ENCODE measurements around the gene PTPN11.
"Not testable (repeated sequence)": the region's sequence is repeated elsewhere in the genome, so short reads cannot be mapped to it uniquely, and the experiment has no call there.

The PTPN11 gene

DNA sequence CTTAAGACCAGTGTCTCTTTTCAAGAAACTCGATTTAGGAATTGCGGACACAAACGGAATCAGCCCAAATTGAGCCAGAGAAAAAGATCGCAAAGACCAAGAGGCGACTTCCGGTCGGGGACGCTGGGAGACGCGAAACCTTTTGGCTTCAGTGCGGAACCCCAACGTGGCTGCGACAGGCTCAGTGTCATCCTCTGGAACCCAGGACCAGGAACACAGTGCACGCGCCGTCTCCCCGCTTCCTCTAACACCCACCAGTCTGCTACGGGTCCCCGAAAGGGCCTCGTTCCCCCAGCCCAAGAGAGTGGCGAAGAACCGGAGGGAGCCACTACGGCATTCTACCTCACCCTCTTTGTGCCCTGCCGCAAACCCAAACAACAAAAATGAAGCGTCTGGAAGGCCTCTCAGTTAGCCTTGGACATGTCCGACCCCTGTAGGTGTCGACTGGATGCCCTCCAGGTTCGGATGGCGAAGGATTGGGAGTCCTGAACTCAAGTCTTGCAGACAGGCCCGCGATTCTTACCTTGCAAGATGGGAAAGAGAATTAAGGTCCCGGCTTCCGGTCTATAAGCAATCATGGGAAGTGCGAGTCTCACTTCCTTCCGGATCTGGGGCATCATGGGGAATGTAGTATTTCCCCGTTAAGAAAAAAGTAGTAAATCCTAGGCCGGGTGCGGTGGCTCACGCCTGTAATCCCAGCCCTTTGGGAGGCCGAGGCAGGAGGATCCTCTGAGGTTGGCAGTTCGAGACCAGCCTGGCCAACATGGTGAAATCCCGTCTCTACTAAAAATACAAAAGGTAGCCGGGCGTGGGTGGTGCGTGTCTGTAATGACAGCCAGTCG is 9.5 kb upstream of the PTPN11 start, which contains the start of gene RPL6:
Gene RPL6, minus strand, starts transcription at position 542 of the 842 bp plus-strand sequence. CDS start 949 bp downstream, outside the sequence.
- DNase-seq (ENCODE audit: low read depth in 2 of 3, low spot score in 2 of 3) = peak; percentile 47 to 61 (median 60)

GRCh38 chr12:112409906-112410244 is 8.9 kb upstream of the PTPN11 start:
- DNase-seq (ENCODE audit: low read depth in 2 of 3, low spot score in 2 of 3) = no peak

DNA sequence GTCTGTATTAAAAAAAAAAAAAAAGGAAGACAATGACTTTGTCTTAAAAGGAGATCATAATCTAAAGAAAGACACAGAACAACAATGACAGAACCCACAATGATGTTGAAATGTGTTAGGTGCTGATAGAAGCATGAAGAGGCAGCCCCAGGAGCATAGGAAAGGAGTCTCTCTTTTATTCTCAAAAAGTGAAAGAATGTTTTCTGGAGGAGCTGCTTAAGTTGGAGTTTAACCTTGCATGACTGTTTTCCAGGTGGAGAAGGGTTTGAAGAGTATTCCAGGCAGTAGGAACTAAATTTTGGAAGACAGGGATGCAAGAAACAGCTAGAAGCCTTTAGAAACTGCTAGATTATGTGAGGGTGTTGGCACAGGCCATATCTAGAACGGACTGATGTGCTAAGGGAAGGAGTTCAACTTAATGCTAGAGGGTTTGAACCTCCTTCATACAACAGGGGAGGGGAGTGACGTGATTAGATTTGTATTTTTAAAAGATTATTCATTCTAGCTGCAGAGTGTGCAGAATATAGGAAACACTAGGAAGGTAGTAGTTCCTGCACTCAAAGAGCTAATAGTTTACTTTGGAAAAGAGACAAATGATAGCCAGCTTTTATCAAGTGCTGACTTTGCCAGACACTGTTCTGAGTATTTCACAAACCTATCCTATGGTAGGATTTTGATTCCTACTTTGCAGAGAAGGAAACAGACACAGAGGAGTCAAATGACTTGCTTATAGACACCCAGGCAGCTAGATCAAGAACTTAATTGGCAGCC is 4.7 kb upstream of the PTPN11 start:
- no peak for DNase-seq (ENCODE audit: low read depth in 2 of 3, low spot score in 2 of 3)

GRCh38 chr12:112415457-112415856 is 3.3 kb upstream of the PTPN11 start:
- not testable (repeated sequence) for DNase-seq (ENCODE audit: low read depth in 2 of 3, low spot score in 2 of 3)

DNA sequence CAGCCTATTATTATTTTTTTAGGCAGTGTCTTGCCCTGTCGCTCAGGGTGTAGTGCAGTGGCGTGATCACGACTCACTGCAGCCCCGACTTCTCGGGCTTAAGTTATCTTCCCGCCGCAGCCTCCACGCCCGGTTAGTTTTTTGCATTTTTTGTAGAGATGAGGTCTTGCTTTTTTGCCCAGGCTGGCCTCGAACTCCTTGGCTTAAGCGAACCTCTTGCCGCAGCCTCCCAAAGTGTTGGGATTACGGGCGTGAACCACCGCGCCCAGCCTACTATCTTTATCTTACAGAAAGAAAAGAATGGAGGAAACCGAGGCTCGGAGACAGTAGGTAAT is 507 bp upstream of the PTPN11 start:
- DNase-seq (ENCODE audit: low read depth in 2 of 3, low spot score in 2 of 3) = no peak

DNA sequence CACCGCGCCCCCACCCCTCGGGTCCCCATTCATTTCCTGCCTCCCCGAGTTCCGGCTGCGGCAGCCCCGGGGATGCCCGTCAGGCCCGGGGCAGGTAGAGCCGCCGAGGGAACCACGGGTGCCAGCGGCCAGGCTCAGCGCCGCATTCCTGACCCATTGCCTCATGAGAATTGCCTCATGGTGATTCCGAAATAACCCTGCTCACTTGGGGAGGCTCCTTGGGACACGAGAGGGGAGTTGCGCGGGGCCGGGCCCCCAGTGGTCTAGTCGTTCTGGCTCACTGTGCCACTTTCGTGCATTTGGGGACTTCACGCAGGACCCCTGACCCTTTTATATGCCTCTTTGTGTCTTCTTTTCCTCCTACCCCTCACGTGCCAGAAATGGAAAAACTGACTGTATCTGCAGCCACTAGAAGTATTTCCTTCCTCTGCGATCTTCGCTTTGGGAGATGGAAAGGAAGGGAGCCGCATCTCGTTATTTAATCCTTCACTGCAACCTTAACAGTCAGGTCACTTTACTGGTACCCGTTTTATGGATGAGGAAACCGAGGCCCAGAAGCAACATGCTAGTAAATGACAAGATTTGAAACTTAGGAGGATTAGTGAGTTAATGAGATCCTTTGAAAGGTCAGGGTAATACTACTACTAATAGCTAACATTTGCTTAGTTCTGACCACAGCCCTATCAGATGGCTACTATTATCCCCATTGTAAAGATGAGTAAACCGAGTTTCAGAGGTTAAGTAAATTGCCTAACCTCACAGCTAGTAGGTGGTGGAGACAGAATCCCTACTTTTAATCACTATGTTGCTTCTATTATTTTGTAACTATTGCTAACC is 768 bp downstream of the PTPN11 start:
- DNase-seq (ENCODE audit: low read depth in 2 of 3, low spot score in 2 of 3) = no peak

GRCh38 chr12:112420740-112421139 is 2.0 kb downstream of the PTPN11 start:
- no peak for DNase-seq (ENCODE audit: low read depth in 2 of 3, low spot score in 2 of 3)

DNA sequence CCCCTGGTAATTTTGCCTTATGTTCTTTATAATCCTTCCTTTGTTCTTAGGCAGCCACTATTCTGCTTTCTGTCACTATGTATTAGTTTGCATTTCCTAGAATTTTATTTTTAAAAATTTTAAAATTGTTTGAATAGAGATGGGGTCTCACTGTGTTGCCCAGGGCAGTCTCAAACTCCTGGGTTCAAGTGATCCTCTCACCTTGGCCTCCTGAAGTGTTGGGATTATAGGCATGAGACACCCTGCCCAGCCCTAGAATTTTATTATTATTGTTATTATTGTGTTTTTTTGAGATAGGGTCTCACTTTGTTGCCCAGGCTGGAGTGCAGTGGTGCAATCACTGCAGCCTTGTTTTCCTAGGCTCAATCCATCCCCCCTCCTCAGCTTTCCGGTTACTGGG is 2.6 kb downstream of the PTPN11 start:
- no peak for DNase-seq (ENCODE audit: low read depth in 2 of 3, low spot score in 2 of 3)

- no peak for DNase-seq (ENCODE audit: low read depth in 2 of 3, low spot score in 2 of 3)
Measured at GRCh38 chr12:112422531-112422930, 3.8 kb downstream of the PTPN11 start.

DNA sequence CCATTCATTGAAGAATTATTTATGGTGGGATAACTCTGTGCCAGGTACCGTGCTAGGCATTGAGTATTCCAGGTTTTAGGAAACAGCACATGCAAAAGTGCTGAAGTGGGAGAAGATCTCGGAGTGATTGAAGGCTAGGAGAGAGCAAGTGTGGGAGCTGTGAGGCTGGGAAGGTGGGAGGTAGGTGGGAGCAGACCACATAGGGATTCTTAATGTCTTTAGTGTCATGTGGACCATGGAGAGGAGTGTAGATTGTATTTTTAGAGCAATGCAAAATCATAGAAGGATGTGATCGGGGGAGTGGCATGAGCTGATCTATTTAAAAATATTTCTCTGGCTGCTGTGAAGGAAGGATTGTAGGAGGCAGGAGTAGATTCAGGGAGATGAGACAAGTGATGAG is 5.4 kb downstream of the PTPN11 start:
- DNase-seq (ENCODE audit: low read depth in 2 of 3, low spot score in 2 of 3) = no peak

GRCh38 chr12:112425582-112426382 is 7.0 kb downstream of the PTPN11 start:
- no peak for DNase-seq (ENCODE audit: low read depth in 2 of 3, low spot score in 2 of 3)

DNA sequence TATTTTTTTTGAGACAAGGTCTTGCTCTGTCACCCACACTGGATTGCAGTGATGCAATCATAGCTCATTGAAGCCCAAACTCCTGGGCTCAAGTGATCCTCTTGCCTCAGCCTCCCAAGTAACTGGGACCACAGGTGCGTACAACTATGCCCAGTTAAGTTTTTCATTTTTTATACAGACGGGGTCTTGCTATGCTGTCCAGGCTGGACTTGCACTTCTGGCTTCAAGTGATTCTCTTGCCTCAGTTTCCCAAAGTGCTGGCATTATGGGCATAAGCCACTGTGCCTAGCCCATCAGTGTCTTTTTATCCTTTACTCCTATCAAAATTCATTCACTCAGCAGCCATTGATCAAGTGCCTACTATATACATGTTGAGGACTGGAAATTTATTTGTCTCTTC is 9.0 kb downstream of the PTPN11 start:
- DNase-seq (ENCODE audit: low read depth in 2 of 3, low spot score in 2 of 3) = no peak

- DNase-seq (ENCODE audit: low read depth in 2 of 3, low spot score in 2 of 3) = no peak
Measured at GRCh38 chr12:112430929-112431328, 12.2 kb downstream of the PTPN11 start.

DNA sequence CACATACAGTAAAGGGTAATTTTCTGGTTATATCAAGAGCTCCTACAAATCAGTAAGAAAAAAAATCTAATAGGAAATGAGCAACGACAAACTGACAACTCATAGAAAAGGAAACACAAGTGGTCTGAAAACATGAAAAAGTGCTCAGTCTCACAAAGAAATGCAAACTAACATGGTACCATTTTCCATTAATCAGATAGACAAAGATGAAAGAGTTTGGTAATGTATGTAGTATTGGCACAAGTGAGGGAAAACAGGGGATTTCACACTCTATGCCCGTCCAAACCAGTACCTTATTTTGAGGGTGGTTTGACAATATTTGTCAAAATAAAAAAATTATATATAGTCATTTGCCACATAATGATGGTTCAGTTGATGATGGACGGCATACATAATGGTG is 13.2 kb downstream of the PTPN11 start:
- DNase-seq (ENCODE audit: low read depth in 2 of 3, low spot score in 2 of 3) = no peak

- DNase-seq (ENCODE audit: low read depth in 2 of 3, low spot score in 2 of 3) = no peak
Measured at GRCh38 chr12:112433551-112433950, 14.8 kb downstream of the PTPN11 start.

DNA sequence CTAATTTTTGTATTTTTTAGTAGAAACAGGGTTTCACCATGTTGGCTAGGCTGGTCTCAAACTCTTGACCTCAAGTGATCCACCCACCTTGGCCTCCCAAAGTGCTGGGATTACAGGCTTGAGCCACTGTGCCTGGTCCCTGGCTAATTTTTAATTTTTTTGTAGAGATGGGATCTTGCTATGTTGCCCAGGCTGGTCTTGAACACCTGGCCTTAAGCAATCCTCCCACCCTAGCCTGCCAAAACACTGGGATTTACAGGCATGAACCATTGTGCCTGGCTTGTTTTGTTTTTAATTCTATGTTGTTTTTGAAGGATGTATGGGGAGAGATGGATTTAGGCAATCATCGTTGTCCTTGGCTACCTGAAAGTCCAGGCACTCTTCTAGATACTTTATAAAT is 19.9 kb downstream of the PTPN11 start:
- DNase-seq (ENCODE audit: low read depth in 2 of 3, low spot score in 2 of 3) = not testable (repeated sequence)

DNA sequence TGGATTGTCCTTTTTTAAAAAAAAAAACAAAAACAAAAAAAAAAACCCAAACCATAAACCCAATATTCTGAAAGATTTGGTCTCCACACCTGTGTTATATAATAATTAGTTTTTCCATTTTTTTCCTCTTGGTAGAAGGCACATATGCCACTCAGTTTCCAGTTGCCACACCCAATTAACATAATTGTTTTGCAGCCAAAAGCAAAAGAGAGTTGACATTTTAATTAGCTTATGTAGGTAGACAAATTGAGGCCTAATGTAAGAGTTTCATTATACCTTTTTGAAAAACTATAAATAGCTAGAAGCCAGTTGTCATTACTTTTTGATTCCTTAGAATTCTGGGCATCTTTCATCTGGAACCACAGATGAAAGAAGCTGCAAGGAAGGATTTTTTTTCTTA is 21.0 kb downstream of the PTPN11 start:
- no peak for DNase-seq (ENCODE audit: low read depth in 2 of 3, low spot score in 2 of 3)

- not testable (repeated sequence) for DNase-seq (ENCODE audit: low read depth in 2 of 3, low spot score in 2 of 3)
Measured at GRCh38 chr12:112440653-112441052, 21.9 kb downstream of the PTPN11 start.

DNA sequence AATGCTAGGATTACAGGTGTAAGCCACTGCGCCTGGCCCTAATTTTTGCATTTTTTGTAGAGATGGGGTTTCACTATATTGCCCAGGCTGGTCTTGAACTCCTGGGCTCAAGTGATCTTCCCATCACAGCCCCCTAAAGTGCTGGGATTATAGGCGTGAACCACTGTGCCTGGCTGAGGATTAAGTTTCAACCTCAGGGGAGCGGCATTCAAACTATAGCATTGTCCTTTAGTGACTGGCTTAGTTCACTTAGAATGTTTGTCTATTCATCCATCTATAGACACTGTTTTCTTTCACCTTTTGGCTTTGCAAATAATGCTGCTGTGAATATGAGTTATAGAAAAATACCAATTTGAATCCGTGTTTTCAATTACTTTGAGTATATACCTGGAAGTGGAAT is 25.2 kb downstream of the PTPN11 start:
- no peak for DNase-seq (ENCODE audit: low read depth in 2 of 3, low spot score in 2 of 3)

DNA sequence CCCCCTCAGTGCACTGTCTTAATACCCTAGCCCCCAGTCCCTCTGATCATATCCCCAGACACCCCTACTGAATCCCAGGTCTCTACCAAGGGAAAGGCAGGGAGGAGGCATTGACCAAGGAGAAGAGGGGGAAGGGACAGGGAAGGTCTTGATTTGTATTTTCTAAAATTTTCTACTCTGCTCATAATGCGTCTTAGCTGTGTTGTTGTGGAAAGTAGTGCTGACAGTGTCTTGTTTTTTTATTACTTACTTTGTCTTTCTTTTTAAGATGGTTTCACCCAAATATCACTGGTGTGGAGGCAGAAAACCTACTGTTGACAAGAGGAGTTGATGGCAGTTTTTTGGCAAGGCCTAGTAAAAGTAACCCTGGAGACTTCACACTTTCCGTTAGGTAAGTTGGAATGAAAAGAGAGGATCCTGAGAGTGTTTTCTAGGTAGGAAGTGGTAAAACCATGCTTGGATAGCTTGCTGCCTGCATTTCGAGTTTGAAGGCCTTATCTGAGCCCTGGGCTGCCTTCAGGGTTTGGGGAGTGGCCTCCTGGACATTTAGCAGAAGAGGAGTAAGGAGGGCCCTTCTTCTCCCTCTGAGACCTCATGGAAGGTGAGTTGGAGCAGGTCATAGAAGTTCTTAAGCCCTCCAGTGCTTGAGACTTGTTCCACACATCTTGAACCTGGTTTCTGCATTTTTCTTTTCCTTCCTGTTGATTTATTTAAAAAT is 27.4 kb downstream of the PTPN11 start:
- DNase-seq (ENCODE audit: low read depth in 2 of 3, low spot score in 2 of 3) = no peak

Measured in activated CD8-positive, alpha-beta memory T cell treated with anti-CD3 and anti-CD28 coated beads for 48 hours (primary cell).